H4 (cell line): Measurements from ENCODE around the gene POLN. TPM values are rescaled to one million over a fixed set of nuclear protein-coding genes. Genes with fewer than 3 reads are reported as not detected.

Experiments used
- DNase-seq: peaks from one replicate; pipeline ENCODE4 v3.0.0-alpha.2; 2015; ENCODE audit warnings: low spot score
- total RNA-seq: library from RNA; depleted of rRNA; stranded (reverse); fragments of >200 nt; shearing (Covaris generic); gene quantifications from 2 replicates; pipeline ENCODE4 v1.2.3, GENCODE V29; 2014

The POLN gene
- total RNA-seq, 1 experiment from 2014 or later: 1.8 TPM

DNA sequence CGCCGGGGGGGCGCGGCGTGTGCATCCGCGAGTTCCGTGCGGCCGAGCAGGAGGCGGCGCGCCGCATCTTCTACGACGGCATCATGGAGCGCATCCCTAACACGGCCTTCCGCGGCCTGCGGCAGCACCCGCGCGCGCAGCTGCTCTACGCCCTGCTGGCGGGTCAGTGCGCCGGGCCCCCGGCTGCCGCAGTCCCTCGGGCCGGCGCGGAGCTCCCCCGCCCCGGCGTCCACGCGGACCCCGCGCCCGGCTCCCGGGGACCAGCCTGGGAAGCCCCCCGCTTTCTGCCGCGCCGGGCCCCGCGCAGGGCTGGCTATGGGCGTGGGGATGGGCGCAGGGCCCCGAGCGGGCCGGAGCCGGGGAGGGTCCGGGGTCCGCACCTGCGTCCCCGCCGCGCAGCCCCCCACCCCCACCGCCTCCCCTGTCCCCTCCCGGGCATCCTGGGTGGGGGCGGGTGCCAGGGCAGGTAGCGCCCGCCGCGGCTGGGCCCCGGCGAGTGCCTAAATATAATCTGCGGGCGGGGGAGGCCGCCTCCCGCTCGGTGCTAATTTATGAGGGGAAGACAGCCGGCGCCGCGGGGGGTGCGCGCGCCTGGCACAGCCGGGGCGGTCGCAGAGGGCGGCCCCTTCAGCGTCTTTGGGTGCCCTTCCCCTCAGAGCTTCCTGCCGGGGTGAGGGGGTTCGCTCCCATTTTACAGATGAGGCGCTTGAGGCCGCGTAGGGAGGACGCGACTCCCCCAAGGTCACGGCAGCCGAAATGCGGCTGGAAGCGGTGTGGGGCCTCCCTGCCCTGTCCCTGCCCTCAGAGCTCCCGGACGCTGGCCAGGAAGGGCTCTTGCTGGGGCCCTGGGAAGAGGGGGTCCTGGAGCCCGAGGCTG lies 182.0 kb downstream of the POLN start:
- no peak for DNase-seq

DNA sequence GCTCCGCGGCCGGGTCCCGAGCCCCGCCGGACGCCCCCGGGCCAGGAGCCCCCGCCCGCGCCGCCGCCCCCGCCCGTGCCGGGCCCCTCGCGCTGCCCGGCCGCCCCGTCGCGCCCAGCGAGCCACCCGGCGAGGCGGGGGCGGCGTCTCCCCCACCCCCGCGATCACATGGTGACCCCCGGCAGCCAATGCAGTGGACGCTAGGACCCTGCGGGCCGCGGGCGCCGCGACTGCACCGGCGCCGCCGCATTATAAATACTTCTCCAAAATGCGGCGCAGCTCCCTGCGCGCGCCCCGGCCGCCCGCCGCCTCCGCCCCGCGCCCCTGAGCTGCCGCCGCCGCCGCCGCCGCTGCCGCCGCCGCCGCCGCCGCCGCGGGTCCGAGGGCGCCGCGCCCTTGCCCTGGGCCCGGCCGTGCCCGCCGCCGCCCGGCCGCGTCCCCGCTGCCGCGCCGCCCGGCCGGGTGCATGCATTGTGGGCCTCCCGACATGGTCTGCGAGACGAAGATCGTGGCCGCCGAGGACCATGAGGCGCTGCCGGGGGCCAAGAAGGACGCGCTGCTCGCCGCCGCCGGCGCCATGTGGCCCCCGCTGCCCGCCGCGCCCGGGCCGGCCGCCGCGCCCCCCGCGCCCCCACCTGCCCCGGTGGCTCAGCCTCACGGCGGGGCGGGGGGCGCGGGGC lies 182.7 kb downstream of the POLN start, which contains the start of gene NAT8L:
Gene NAT8L, plus strand, starts transcription at position 282 of the 680 bp plus-strand sequence. Its CDS starts 185 bp downstream, at position 467.
- no peak for DNase-seq

- DNase-seq: no peak
Measured at GRCh38 chr4:2058264-2059045, 183.5 kb downstream of the POLN start.

GRCh38 chr4:2057382-2058065 lies 184.4 kb downstream of the POLN start:
- DNase-seq: no peak

DNA sequence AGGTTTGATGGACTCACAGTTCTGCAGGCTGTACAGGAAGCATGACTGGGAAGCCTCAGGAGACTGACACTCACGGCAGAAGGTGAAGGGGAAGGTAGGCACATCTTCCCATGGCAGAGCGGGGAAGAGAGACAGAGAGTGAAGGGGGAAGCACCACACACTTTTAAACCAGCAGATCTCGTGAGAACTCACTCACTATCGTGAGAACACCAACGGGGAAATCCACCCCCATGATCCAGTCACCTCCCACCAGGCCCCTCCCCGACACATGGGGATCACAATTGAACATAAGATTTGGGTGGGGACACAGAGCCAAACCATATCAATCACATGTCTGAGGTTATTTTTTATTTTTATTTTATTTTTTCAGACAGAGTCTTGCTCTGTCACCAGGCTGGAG lies 187.7 kb downstream of the POLN start:
- no peak for DNase-seq

- no peak for DNase-seq
Measured at GRCh38 chr4:2051086-2051485, 190.8 kb downstream of the POLN start.

DNA sequence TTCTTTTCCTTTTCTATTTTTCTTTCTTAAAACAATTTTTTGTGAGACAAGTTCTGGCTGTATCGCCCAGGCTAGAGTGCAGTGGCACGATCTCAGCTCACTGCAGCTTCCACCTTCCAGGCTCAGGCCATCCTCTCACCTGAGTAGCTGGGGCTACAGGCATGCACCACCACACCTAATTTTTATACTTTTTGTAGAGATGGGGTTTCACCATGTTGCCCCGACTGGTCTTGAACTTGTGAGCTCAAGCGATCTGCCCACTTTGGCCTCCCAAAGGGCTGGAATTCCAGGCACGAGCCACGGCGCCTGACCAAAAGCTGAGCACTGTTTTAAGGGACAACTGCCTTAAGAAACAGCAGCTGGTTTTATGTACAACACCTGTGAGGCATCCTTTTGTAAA lies 192.1 kb downstream of the POLN start:
- DNase-seq: no peak

GRCh38 chr4:2049381-2049780 lies 192.5 kb downstream of the POLN start:
- no peak for DNase-seq

- DNase-seq: peak; percentile 43
Measured at GRCh38 chr4:2048831-2049230, 193.1 kb downstream of the POLN start.

DNA sequence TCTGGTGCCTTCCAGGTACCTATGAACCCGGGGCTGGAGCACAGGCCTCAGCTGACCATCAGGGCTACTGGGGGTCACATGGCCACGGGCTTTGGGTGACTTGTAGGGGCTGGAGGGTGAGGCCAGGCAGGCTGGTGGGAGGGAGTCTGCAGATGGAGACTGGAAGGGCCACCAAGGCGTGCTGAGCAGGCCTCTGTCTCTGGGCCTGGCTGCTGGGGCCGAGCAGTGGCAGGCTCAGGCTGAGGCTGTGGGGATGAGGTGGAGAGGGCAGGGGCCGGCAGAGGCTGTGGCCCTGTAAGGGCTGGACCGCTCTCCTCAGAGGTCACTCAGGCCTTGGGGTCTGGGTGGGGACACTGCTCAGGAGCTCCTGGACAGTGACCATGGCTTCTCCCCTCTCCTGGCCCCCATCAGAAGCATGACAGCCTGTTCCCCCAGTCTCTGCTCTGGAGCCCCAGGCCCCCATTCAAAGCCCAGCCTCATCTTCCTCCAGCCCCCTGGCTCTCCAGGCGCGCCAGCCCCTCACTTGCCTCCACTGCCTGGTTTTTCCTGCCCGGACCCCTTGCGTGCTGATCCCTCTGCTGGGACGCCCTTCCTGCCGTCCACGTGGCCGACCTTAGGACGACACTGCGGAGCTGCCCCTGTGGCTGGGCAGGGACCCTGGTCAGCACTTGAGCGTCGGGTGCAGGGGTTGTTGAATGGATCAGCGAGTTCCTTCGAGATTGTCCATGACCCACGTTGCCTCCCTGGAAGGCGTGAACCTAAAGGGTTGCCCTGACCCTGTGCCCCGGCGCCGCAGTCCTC lies 193.9 kb downstream of the POLN start:
- no peak for DNase-seq

DNA sequence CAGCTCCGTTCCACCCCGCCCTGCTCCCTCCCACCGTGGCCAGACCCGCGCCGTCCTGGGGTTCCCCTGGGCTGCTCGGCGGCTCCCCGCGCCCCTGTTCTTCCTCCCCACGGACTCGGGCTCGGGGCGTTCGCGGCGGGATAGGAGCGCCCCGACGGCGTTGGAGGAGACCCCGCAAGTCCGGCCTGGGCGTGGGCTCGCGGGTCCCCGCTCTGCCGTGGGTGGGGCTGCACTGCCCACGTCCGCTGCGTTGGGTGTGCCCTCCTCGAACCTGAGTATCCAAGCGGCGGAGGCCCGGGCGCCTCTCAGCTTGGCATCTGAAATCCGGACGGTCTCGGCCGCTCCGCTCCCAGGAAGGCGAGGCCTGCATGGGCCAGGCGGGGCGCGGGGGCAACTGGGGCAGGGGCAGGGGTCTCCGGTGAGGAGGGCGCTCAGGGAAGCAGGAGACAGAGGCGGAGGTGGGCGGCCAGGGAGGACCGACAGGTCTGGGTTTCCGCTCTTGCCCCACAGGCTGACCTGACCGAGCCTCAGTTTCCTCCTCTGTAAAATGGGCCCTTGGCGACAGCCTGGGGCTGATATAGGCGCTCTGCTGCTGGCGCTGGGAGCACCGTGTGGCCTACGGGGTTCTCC lies 194.8 kb downstream of the POLN start:
- no peak for DNase-seq

GRCh38 chr4:2046031-2046961 lies 195.6 kb downstream of the POLN start:
- DNase-seq: no peak

GRCh38 chr4:2045518-2045951 lies 196.4 kb downstream of the POLN start:
- DNase-seq: no peak

GRCh38 chr4:2044542-2045517 lies 197.1 kb downstream of the POLN start:
- no peak for DNase-seq

DNA sequence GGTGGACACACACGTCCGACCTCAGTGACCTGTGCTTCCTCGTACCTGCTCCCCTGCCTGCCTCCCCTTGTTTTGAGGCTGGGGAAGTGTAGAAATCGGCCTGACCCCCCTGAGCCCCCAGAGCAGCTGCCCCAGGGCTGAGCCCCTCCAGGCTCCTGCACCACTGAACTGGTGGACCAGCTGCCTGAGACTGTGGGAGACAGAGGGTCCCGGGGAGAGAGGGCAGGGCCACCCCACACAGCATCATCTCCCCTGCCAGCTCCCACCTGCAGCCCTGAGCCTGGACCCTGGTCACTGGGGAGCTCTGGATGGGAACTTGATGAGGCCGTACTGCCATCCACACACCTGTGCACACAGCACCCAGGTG lies 197.8 kb downstream of the POLN start:
- DNase-seq: no peak

- no peak for DNase-seq
Measured at GRCh38 chr4:2043396-2044118, 198.4 kb downstream of the POLN start.

DNA sequence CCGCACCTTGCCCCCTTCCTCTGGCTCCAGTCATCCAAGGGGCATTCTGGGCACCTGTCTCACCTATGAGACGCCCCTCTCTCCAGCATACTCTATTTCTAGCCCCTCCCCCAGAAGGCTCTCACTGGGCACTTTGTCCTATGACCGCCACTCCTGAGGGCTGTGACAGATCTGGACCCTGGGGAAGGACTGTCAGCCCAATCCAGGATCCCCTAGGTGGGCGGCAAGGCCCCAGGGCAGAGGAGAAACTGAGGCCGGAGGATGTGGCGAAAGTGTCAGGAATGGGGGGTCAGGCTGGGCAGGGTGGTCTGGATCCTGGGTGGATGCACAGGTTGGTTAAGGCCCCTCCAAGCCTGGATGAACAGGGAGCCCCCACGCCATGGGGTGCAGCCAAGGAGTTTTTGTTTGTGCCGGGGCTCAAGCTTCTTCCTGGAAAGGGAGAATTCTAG lies 198.9 kb downstream of the POLN start:
- DNase-seq: no peak
